Stimulated activated CD4-positive, alpha-beta T cell treated with anti-CD3 and anti-CD28 coated beads, Interleukin-15, amount 100 ng/mL, for 1 hour (primary cell): ENCODE results near the gene FARSB.

Source experiments
- DNase-seq, 2 donors: peaks; one replicate each; pipeline ENCODE4 v3.0.0-alpha.2; 2020; ENCODE audit warnings: low read depth in 1 of 2, low spot score in 1 of 2

The FARSB gene

GRCh38 chr2:222668494-222669154, 12.7 kb upstream of the FARSB start:
- DNase-seq, result no peak

GRCh38 chr2:222663479-222663878, 7.6 kb upstream of the FARSB start:
- no peak for DNase-seq

- DNase-seq, result no peak
Measured at GRCh38 chr2:222656526-222657446, 894 bp upstream of the FARSB start.

DNA sequence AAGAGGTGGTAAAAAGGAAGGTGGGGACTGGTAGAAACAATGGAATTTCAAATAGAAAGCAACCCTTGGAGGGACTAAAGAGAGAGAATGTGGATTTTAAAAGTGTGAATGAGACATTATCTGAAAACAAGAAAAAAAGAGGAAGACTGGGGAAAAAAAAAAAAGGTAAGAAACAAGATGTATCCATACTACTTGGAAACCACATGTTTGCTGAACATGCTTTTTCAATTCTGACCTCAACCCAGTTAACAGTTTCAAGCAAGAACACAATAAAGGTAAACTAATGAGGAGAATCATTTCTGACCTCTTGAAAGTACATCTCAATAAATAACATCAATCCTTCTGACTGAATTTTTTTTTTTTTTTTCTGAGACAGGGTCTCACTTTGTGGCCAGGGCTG, 2.6 kb downstream of the FARSB start:
- no peak for DNase-seq

DNA sequence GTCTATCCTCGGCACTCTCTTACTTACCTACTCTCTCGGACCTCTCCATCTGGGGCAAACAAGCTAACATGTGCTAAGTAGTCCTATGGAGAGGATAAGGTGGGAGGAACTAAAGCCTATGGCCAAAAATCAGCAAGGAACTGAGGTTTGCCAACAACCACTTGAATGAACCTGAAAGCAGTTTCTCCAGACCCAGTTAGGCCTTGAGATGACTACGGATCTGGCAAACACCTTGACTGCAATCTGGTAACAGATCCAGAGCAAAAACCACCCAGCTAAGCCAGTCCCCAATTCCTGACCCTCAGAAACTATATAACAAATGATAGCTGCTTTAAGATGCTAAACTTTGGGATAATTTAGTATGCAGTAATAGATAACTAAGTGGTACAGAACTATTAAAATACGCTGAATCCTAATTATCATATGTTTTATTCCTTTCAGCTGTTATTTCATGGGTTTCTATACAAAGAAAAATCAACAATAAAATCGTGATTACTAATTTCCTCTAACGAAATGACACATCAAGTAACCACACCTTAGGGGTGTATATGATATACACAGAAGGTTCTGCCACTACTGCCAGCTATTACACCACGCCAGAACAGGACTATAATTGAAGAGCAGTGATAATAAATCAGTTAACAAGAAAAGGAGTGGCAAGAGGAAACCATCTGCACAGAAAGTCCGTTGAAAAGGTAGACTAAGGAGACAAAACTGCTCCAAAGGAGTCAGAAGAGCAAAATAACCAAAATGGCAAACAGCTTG, 3.2 kb downstream of the FARSB start:
- DNase-seq, result no peak

- no peak for DNase-seq
Measured at GRCh38 chr2:222651718-222652418, 4.0 kb downstream of the FARSB start.

- DNase-seq, result no peak
Measured at GRCh38 chr2:222649801-222650200, 6.1 kb downstream of the FARSB start.

GRCh38 chr2:222646008-222646407, 9.9 kb downstream of the FARSB start:
- no peak for DNase-seq

- DNase-seq, result no peak
Measured at GRCh38 chr2:222643134-222643533, 12.8 kb downstream of the FARSB start.

DNA sequence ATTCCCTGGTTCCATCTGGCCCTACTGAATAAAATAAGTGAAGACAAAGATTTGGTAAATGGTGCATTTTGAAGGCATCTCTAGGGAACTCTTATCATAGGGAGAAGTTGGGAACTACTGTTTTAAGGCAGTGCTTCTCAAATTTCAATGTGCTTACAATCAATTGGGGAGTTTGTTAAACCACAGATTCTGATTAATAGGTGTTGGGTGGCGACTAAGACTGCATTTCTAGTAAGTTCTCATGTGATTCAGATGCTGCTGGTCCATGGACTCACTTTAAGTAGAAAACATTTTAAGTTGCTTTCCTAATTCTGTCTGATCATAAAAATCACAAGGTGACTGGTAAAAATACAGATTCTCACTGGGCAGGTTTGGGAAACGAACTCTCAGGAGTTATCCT, 14.6 kb downstream of the FARSB start:
- no peak for DNase-seq

DNA sequence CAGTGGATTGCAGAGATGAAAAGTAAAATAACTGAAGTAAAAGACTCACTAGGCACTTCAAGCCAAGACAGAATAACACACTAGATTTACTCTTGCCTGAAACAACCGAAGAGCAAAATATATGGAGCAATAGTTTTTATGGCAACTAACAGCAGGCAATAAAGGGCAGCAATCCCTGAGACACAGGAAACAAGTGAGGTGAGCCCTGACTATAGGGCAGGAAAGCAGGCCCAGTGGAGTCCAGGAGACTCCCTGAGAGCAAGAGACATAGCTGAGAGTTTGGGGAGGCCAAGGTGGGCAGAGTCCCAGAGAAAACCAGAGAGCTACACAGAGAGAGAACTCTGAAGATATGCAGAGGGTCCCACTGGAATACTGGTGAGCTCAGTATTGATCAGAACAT, 18.8 kb downstream of the FARSB start:
- no peak for DNase-seq

DNA sequence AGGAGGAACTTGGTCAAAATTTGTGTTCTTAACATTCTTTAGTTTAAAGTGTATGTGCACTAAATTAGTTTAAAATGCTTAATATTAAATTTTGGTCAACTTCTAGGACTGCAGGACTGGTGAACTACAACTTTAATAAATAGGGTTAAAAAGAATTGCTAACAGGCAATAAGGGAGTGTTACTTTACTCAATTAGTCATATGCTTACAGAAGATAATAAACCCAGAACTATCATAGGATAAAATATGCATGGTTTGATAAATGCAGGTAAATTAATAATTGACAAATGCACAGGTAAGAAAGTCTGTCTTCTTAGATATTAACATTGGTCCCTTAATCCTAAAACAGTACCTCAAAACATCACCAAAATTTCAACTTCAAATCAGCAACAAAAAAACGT, 20.6 kb downstream of the FARSB start:
- no peak for DNase-seq

DNA sequence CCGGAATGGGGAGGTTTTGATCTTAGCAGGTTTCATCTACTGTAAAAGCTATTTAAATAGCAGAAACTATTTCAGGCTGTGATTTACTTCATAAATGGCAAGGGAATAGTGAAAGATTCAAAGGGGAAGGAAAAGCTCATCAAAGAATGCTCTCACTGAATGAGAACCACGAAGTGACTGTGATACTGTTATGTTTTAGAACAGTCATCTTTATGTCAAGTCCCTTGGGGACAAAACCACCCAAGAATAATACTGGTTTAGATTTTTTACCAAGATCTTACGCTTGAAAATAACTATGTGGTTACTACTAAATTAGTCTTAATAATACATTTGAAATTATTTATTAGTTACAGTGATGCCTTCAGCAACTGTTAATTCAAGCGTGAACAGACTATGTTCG, 28.1 kb downstream of the FARSB start:
- no peak for DNase-seq

GRCh38 chr2:222623756-222624309, 32.1 kb downstream of the FARSB start:
- no peak for DNase-seq

DNA sequence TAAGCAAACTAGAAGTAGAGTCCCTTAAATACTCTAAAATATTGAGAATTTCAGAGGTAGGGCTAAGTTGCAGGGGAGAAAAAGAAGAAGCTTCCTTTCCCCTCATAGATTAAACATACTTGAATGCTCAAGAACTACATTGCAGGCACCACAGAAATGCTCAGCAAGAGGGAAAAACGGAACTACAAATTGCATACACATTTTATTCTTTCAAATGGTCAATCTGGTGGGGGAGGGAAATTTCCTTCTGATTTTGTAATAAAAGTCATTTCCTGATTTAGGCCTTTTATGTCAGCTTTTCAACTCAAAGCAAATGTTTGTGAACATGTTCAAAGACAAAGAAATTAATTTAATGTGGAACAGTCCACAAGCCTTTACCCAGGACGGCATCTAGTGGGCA, 33.0 kb downstream of the FARSB start:
- no peak for DNase-seq

- DNase-seq, result no peak
Measured at GRCh38 chr2:222621893-222622292, 34.0 kb downstream of the FARSB start.

DNA sequence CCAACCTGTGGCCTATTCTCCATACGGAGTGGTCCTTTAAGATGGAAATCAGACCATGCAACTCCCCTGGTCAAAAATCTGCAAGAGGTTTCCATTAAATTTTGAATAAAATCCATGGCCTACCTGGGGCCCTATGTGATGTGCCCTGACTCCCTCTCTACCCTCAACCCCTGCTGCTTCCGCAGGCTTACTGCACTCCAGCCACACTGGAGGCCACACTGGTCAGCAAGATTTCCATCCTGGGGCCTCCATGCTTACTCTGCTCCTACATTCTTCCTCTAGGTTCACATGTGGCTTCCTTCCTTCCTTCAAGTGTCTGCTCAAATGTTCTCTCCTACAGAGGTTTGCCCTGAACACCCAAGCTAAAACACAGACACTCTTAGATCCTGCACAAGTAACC, 40.6 kb downstream of the FARSB start:
- DNase-seq, result no peak

- no peak for DNase-seq
Measured at GRCh38 chr2:222613715-222614331, 42.1 kb downstream of the FARSB start.

GRCh38 chr2:222611684-222612083, 44.2 kb downstream of the FARSB start:
- DNase-seq, result no peak

DNA sequence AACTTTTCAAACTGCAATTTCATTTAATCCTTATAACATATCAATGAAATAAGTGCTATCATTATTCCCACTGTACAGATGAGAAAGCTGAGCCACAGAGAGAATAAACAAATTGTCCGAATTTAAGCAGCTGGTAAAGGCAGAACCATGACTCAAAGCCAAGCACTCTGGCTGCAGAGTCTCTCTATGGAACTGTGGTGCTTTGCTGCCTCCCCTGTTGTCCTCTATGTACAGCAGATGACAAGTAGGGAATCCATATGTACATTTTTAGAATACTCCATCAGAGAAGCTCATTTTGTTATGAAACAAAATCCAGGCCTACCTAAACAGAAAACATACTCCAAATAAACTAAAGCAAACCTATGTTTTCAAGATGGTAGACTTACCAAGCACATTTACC, 45.1 kb downstream of the FARSB start:
- no peak for DNase-seq
